Measurements from ENCODE around the gene PRKD2.
"Not testable (repeated sequence)": the region's sequence is repeated elsewhere in the genome, so short reads cannot be mapped to it uniquely, and the experiment has no call there.

The PRKD2 gene

DNA sequence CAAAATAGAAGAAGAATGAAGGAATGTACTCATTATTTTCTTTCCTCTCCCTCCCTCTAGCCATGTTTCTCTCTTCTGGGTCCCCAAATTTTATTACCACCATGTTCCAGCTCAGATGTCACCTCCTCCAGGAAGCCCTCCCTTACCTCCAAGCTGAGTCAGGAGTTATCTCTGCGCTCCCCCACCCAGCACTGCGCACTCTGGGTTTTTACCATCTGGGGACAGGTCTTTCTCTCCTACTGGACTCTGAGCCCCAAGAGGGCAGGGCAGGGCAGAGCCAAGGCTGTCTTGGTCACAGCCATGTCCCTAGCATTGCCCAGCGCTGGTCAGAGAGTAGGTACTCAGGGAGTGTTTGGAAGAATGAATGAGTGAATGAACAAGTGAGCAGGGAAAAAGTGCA, 83.8 kb downstream of the PRKD2 start:
- DNase-seq (ENCODE audit: low spot score) = no peak

GRCh38 chr19:46631481-46631880, 85.4 kb downstream of the PRKD2 start:
- DNase-seq (ENCODE audit: low spot score) = no peak

- DNase-seq (ENCODE audit: low spot score) = no peak
Measured at GRCh38 chr19:46630586-46631205, 86.2 kb downstream of the PRKD2 start.

GRCh38 chr19:46629546-46630025, 87.3 kb downstream of the PRKD2 start:
- DNase-seq (ENCODE audit: low spot score) = no peak

DNA sequence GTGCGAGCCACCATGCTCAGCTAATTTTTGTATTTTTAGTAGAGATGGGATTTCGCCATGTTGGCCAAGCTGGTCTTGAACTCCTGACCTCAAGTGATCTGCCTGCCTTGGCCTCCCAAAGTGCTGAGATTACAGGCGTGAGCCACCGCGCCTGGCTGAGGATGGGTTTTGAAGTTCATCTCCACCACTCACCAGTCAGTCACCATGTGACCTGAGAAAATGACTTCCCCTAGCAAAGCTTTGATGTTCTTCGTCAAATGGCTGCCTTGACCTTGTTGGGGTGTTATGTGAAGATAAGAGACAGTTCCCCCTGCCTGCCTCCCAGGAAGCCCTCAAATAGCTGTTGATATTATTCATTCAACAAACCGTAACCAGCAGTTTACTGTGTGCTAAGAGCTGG, 87.9 kb downstream of the PRKD2 start:
- DNase-seq (ENCODE audit: low spot score) = not testable (repeated sequence)

DNA sequence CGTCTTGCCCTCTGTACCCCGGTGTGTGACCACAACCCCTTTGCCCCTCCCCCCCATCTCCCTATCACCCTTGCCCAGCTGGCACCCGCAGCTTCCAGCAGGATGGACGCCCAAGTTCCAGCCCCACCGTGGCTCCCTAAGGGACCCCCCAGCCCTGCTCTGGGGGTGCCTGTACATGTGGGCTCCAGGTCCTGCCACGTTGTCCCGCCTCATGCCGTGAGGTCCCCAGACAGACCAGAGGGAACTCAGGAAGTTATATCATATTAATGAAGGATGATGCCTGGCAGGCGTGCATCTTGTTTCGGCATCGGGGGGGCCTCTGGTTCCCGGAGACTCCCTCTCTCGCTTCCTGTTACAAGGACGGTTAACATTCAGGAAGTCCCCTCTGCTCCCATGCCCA, 90.5 kb downstream of the PRKD2 start:
- no peak for DNase-seq (ENCODE audit: low spot score)

DNA sequence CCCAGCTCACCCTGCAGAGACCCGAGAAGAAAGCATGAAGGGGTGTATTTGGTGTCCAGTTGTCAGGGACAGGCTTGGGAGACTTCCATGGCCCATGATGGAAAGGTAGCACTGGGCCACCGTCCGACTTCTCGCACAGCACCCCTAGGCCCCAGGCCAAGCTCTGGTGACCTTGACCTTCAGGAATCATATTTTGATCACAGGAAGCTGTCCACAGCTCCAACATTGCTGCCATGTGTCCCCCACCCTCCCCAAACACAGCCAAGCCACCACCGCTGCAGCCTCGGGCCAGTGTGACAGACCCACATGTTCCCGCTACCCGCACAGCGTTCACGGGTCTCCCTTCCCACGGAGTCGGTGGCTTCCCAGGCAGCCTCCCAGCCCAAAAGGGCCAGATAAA, 91.2 kb downstream of the PRKD2 start:
- no peak for DNase-seq (ENCODE audit: low spot score)

DNA sequence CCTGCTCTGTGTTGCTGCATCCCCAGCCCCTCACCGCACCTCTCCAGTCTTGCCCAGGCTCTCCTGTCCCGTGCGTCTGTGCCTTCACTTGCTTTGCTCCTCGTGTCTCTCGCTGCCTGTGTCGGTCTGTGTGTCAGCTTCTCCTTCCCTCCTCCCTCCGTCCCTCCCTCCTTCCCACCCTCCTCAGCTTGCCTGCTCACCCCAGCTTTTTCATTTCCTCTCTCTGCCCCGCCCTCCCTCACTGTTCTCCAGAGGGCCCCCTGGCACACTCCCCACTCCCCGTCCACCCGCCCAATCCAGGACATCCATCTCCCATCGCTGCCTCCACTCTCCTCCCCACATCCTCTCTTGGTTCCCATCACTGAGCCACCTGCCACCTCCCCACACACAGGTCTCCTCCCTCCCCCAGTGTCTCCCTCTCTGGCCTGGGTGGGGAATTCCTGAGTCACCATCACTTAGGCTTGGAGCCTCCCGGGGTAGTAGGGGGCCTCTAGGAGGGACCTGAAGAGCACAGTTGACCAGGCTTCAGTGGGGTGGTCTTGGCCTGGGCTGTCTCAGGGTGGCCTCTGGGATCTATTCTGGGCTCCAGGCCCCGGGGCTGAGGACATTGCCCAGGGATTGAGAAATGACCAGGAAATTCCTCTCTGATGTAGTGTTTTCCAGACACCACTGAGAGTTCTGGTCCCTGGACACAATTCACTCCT, 91.8 kb downstream of the PRKD2 start, which contains the start of gene PTGIR:
PTGIR (minus strand) TSS at position 132 of the 704 bp plus-strand sequence. CDS start 864 bp downstream, outside the sequence.
- no peak for DNase-seq (ENCODE audit: low spot score)

All from Ammon's horn (tissue), 1 donor.